C4-2B (cell line): ENCODE data around the gene TRIM8.

Source experiments
- ZFX ChIP-seq: fragments of 450-650 bp; IDR thresholded peaks from 2 replicates; pipeline ENCODE4 v1.6.1; 2017
- TF ChIP-seq, protein P1 (sequence below): fragments of 450-650 bp; conservative IDR thresholded peaks from 2 replicates; pipeline ENCODE4 v1.5.1; 2017; ENCODE audit warnings: mild to moderate bottlenecking

DNA sequence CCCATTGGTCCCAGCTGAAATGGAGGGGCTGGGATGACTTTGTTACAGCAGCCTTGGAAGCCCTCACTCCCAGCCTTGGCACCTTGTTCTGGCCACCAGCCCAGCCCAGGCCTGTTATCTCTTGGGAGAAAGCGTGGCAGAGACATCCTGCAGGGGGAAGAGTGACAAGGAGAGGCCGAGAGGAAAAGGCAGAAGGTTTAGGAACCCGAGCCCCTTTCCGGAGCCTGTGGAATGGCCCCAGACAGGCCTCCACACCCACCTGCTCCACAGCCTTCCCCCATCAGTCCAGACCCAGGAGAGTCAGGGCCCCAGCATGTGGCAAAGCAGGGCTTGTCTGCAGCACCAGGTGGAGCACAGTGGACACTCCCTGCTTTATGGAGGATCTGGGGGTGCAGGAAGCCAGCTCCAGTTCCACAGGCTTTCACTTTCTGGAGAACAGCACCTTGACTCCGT, 24.1 kb upstream of the TRIM8 start:
- TF ChIP-seq ZFX = no peak
- TF ChIP-seq, protein P1, sequence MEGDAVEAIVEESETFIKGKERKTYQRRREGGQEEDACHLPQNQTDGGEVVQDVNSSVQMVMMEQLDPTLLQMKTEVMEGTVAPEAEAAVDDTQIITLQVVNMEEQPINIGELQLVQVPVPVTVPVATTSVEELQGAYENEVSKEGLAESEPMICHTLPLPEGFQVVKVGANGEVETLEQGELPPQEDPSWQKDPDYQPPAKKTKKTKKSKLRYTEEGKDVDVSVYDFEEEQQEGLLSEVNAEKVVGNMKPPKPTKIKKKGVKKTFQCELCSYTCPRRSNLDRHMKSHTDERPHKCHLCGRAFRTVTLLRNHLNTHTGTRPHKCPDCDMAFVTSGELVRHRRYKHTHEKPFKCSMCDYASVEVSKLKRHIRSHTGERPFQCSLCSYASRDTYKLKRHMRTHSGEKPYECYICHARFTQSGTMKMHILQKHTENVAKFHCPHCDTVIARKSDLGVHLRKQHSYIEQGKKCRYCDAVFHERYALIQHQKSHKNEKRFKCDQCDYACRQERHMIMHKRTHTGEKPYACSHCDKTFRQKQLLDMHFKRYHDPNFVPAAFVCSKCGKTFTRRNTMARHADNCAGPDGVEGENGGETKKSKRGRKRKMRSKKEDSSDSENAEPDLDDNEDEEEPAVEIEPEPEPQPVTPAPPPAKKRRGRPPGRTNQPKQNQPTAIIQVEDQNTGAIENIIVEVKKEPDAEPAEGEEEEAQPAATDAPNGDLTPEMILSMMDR = no peak
